ENCODE results near the gene KHDC4.
A peak's percentile ranks its signal among the peaks of the same experiment; 100 is the strongest.

Gene KHDC4

DNA sequence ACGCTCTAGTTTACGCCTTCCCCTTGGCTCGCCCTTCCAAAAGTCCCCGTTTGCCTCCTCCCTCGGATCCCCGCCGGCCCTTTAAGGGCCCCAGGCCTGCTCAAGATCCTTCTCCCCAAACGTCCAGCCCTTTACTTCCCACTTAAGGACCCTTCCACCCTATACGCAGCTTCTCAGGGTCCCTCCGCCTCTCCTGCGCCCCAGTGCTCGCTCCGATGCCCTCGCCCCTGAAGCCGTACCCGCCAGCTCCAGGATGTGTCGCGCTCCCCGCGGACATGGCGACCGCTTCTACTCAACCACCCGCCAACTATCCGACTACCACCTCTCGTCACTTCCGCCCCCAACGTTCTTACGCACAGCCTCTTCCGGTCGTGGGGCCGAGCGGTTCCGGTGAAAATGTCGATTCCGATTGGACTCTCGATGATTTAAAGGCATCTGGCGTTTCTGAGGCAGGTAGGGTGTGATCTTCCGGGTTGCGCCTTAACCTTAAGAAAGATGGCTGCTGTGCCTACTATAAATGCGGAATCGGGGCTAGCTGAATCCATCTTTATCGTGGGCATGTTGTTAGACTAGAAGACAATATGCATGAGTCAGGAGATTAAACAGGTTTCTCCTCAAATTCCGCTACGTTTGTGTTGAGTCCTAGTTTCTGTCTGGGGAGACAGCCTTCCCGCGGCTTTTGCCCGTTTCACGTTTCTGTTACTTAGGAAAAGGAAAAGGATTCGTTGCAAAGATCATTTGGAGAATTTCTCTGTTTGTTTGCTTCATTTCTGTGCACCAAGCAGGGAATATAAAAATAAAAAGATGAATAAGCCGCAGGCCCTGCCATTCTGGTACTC is at the start of gene KHDC4:
Gene KHDC4 (minus strand): TSS at position 317 of the 839 bp plus-strand sequence. CDS start 40 bp downstream, at position 277.
- DNase-seq: peak; percentile 89

DNA sequence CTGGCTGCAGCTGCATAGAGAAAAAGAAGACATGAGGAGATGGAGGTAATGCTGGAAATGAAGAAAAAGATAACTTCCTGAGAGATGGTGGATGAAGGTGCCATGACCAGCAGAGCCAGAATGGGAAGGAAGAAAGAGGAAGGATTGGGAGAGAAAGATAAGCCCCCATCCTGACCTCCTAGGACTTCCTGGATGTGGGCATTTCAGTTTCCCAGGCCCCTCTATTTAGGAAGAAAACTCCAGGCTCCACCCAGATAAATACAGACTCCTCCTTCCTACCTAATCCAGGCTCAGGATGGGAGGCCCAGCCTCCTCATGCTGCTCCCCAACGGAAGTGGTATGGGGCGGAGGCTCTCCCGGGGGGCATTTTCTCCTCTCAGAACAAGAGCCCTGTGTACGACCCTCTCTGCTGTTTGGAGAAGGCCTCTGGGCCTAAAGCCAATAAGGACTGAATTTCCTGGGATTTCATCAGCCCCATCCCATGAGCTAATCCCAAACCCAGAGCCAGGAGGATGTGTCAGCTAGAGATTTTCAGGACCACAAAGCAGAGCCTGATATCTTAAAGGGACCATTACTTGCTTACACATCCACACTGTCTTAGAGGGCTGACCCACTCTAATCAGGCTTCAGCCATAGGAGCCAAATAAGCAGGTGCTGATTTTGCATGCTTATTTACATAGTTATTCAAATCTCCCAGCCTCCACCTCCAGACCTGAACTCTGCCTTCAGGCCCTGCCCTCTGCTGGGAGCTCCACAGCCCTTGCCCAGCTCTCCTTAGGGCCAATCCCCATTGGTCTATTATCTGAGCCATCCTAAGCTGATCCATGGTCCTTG is 49.2 kb upstream of the KHDC4 start:
- DNase-seq: peak; percentile 67

DNA sequence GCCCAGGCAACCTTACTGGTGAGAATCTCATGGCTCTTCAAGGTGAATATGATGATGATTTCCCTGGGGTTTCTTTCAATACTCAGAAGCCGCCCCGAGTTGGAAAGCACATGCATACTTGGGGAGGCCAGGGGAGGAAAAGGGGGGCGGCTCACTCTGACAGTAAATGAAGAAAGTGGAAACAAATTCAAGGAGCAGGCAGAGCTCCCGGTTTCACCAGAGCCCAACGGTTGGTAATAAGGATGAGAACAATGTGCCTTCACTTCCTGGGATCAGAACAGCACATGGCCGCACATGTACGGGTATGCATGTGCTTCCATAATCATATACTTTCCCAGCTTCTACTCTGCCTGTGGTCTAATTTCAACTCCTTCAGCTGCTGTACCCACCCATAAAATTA is 47.9 kb upstream of the KHDC4 start:
- DNase-seq: no peak

DNA sequence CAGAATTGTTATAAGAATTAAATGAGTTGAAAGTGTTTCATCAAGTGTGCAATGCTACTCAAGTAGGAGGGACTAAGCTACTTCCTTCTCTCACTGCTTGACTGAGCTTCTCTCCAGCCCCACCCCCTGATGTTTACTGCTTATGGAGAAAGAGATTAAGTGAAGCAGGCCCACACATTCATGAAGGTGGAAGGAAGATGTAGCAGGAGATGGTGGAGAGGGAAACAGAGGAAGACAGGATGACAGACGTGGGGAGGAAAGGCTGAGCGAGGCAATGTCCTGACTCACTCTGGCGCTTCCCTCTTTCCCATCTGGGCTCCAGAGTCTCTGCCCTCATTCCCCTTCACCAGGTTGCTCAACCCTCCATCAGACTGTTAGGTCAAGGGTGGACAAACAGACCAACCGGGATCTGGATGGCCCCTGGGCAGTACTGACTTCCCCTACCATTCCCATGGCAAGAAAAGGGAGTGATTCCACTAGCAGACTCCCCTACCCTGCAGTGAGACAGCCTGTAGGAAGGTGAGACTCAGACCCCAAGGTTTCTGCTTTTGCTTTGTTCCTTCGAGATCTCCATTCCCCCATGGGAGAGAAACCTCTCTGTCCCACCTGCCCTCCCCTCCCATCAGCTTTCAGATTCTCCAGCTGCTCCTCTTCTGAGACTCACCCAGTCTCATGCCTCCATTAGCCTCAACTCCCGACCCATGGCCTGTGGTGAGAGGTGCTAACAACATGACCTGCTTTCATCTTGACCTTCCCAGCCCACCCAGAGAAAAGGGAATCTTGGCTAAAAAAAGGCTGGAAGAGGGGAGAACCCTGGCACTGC is 47.3 kb upstream of the KHDC4 start:
- no peak for DNase-seq

DNA sequence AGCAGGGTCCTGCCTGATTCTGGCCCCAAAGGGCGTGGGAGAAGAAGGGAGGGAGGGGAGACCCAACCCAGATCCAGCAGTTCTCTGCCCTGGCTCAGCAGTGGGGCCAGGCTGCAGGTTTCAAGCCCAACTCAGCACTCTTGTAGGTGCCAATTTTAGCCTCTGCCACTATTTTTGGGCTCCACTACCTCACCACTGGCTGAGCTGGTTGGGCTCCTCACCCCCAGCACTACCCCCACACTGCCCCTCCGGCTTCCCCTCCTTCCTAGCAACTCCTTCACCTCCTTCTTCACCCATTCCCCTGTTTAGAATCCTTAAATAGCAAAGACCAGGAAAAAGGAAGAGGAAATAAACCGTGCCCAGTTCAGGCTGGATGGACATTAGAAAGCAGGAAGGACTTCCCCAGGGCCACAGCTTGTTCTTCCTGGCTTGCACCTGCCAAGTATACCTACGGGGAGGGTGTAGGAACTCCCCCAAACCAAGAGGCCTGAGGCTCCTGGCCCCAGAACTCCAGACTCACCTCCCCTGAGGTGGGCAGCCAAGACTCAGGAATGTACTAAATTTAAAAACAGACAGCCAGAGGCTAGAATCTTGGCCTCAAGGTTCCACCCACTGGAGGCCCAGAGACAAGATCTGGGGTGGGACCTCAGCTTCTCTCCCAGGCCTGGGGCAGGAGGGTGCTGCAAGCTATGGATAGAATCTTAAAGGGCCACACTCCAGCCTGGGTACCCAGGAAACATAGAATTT is 45.6 kb upstream of the KHDC4 start:
- no peak for DNase-seq

DNA sequence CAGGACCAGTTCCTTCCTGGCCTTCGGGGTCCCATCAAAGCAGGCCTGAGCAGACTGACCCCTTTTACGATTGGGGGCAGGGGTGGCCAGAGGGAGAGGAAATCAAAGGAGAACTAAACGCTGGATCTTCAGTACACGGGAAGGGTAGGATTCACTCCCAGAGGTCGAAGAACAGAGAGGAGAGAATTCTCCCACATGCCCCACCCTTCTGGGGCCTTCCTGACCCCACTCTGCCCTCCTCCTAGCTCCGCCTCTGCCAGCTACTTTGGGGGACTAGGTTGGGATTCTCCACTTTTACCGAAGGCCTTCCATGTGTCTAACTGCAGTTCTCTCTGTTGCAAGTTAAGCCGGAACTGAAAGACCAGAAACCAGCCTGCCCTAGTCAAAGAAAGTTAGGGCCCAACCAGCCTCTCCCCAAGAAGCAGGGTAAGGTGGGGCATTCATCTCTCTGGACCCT is 44.8 kb upstream of the KHDC4 start:
- DNase-seq: no peak

DNA sequence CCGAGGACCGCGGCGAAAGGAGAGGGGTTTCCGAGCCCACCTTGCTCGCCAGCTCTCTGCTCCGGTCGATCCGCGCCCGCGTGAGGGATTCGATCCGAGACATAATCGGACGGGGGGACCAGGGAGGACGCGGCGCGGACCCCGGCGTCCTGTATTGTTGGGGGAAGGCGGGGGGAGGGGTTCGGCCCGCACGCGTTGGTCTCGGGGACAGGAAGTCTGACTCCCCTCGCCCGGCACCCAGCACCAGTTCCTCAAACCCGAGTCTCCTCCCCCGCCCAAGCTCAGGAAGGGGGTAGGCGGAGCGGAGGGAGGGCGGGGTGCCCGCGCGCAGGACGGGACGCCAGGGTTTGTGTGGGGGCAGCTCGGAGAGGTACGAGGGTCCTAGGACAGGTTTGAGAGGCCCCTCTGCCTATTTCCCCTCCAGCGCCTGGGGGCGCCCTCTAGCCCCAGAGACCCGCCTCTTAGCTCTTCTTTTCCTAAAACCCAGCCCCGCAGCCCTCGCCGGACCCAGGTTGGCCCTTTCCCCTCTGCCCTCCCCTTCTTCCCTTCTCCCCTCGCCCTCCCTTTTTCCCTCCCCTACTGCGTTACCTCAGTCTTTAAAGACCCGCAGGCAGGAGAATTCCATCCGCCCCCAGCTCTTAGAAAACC is 44.2 kb upstream of the KHDC4 start, which contains the start of gene ARHGEF2:
Gene ARHGEF2 (minus strand): TSS at position 223 of the 648 bp plus-strand sequence. CDS start 120 bp downstream, at position 103.
- DNase-seq: peak; percentile 23

DNA sequence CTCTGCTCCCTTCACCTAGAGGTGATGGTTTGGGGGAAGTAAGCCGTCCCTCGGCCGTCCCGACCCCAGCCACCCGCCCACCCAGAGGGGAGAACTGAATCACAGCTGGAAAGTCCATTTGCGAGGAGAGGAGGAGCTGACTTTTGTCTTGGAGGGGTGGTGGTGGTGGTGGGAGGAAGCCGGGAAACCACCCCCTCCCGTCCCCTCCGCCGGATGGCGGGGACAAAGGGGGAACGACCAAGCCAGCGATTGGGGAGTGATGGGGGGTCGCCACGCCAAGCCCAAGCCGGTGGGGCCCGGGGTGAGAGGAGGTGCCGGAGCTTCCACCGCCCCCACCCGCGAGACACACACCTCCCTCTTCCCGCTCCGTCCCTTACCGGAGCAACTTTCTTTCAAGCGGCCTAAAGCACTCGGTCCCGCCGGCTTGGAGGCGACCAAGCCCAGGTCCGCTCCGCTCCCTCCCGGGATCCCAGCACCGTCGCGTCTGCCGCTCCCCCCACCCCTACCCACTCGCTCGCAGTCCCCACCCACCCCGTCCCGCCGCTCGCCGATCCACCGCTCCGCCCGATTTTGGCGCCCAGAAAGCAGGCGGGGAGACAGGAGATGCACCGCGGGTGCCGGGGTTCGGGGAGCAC is 43.6 kb upstream of the KHDC4 start:
- DNase-seq: no peak

DNA sequence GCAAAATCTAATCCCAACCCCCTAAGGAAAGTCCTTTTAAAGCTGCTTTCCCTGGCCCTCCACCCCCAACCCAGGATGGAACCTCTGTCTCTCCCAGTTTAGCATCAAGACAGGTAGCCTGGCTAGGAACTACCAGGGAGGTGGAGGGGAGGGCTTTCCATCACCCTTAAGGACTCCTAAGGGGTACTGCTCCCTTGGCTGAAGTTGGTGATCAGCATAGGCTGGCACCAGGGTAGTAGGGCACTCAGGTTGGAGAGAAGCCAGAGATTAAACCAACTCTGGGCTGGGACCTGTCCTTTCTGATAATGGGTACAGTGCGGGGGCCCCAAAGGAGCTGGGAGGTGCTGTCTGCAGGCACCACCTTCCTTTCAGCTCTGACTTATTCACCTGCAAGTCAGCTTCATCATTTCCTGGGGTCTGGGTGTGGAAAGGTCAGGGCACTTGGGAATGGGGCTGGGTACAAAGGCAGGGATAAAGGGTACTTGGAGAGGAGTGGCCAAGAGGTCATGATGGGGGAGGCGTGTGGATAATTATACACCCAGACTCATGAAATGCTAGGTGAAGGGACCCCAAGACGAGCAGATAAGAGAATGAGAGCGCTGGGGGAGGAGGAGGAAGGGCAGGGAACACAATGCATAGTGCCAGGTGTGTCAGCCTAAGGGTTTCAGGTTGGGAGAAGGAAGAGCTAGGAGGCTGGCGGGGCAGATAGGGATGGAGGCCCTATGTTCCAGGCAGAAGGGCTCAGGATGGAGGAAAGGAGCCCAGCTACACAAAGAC is 42.9 kb upstream of the KHDC4 start:
- no peak for DNase-seq

DNA sequence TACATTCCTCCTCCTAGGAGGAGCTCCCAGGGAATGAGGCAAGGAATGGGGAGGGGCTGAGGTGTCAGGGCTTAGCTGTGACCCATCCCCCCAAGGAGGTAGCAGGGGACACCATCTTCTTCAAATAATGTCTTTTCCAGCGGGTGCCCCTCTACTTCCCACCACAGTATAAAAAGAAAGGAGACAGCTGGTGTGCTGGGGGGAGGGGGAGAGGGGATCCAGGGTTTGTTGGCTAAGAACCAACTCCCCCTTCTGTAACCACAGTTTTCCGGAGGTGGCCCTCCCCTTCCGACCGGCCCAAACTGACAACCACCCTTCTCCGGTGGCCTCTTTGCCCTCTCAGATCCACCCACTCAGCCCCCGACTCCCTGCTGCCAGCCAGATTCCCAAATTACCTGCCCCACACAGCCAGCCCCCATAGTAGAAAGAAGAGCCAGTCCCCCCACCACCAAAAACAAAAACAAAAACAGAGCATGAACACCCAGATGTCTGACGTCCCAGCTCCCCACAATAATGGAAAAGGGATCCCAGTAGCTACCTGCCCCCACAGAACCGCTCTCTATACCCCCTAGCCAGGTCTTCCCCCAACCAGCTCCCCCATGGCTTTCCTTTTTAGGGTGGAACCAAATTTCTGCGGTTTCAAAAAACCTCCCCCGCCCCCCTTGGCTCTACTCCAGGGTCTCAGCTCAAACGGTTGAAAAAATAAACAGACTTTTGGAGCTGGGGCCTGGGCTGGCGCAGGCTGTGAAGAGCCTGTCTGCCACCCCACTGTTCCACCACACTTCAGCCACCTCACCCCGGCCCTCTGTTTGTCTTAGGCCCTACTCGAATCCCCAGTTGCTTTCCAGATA is 42.1 kb upstream of the KHDC4 start:
- DNase-seq: no peak

DNA sequence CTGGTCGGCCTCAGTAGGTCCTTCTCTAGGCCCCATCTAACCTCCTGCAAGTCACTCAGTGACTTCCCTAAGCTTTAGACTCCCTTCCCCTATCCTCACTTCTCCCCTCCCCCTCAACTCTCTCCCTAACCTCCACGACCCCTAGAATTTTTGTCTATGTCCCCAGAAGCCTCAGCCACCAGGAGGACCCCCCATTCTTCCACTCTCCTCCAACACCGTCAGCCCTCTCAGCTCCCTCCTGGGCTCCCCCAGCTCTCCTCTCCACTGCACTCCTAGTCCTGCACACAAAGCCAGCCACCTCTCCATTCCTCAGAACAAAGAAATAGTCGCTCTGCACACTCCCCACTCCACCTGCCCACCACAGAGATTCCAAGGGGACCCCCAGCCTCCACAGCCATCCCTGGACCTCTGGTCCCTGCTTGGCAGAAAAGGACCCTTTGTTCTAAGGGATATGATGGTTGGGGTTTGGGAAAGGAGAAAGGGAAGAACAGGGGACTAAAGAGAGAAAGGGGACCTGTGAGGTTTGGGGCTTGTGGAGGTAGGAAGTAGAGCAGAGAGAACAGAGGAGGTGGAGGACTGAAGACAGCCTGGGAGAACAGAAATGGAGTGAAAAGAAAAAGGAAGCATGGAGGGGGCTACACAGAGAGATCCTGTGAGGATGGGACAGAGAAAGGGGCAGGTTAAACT is 41.3 kb upstream of the KHDC4 start:
- no peak for DNase-seq

DNA sequence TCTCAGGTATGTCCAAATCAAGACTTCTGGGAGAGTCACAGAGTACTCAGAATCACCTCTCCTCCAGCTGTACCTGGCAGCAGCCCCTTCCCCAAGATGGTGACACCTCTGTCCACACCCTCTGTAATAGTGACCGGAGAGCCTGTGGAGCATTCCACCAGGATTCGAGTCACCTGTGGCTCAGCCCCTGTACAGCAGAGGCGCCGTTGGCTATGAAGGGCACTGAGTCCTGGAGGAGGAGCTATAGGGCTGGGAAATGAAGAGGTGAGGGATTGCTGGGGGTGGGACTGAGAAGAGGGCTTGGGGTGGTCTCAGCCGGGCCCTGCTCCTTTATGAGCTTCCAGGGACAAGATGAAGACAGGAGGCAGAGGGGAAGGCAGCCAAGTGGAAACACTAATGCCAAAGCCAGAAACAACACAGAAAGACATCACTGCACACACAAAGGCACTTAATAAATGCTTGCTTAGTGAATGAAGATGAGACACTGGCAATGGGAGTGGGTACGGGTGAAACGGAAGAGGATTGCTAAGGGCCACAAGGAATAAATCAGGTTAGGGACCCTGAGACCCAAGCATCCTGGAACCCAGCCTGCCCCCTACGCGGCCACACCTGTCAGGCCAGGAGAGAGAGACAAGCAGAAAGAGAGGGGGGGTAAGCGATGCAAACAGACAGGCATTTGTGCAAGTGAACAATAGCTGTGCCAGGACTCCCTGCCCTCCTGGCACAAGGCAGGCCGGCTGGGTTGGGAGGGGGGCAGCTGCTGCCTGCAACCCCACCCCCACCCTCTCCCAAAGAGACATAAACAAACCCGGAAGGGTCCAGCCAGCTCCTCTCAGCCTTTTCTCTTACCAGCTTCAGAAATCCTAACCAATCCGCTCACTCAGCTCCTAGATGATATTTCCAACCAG is 40.2 kb upstream of the KHDC4 start:
- no peak for DNase-seq

DNA sequence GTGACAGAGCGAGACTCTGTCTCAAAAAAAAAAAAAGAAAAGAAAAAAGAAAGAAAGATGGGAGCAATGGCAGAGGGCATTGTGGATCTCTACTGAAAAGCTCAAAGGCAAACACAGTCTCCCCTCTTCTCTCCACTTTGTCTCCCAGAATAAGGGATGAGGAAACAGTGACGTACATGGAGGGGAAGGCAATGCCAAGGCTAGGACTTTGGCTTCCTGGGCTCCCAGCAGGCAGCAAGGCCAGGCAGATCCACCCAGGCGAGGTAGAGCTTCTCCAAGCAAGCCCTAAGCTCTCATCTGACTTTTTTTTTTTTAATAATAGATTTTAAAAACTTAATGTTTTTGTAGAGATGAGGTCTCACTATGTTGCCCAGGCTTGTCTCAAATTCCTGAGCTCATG is 39.5 kb upstream of the KHDC4 start:
- no peak for DNase-seq

DNA sequence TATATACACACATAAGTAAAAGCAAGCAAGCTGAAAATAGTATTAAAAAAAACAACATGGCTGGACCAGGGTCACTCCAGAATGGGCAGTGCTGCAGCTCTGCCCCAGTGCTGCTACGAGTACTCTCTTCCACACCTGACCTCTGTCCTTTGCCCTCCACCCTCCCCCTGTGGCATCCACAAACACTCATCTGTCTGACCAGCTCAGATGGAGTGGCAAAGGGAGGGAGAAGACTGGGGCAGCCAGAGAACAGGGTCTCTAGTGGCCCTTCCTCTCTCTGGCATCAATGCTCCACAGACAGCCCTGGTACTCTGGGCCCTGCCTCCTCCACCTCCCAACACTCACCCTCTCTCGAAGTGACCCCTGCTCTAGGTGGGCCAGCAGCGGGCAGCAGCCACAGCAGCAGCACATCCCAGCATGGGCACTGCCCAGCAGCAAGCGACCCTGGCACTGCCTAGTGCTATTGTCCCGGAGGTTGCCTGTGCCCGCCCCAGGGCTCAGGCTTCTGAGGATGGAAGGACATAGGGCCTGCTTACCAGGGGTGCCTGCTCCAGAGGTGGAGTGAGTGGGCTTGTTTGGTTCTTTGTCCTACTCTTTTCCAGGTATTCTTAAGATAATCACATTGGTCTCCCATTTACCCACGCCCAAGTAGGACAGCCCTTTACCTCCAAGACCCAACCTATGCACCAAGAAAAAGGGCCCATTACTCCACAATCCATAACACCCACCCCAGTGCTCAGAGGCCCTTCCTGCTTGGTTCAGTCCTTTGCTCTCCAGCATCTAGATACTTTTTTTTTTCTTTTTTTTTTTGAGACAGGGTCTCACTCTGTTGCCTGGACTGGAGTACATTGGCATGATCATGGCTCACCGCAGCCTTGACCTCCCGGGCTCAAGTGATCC is 37.9 kb upstream of the KHDC4 start:
- no peak for DNase-seq

DNA sequence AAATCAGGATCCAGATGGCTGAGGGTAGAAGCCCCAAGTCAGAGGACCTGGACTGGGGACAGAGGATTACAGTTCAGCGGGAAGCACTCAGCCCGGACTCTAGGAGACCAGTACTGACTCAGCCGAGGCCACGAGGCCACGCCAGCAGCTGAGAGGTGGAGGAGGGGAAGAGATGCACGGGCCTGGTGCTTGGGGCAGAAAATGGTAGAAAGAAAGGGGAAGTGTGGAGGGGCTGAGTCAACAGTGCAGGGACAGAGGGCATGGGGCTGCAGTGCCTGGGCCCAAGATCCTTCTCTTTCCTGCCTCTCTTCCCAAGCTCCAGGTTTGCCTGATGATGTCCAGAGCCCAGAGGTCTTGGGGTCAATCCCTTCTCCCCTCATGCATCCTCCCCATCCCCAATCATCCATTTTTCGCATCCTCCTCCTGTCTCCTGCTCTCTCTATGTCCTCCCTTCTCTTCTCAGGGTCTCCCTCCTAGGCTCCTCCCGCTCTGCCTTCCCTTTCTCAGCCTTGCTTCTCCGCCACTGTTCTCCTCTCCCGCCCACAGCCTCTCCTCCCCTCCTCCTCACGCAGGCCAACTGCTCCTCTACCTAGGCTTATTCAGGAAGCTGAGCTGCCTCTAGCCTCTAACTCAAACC is 36.4 kb upstream of the KHDC4 start:
- peak; percentile 23 for DNase-seq

DNA sequence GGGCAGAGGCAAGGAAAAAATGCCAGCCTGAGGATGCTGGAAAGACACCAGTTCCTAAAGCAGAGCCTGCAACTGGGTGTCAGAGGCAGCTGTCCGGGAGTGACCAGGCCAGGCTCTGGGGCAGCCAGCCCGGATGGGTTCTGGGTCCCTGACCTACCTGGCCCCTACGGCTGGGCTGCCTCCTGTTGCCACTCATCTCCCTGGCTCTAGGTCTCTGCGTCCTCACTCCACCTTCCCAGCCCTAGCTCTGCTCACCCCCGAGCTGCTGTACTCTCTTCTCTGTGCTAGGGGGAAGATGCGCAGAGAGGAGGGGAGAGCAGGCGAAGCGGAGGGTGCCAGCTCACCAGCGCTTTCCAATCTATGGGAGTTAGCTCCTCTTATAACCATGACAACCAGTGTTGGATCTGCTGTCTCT is 35.2 kb upstream of the KHDC4 start:
- DNase-seq: no peak

Measured in T1000 (cell line).